HEK293 (cell line): ENCODE data around the gene PDLIM5.

Experiments used
- CTCF ChIA-PET: fragments of 350-600 bp; formaldehyde crosslinking; extraction: SDS; loops from one replicate; lab custom pipeline; 2021; ENCODE audit warnings: antibody characterized with exemption; lab: Yijun Ruan, JAX
- POLR2A ChIA-PET: fragments of 300-600 bp; formaldehyde crosslinking; extraction: SDS; loops from one replicate; lab custom pipeline; 2020; ENCODE audit warnings: antibody characterized with exemption, inconsistent platforms; lab: Yijun Ruan, JAX
- H3K27ac ChIP-seq: fragments of 200-500 bp; sonication (Bioruptor generic); 2 replicates; pipeline ENCODE4 v1.5.1; 2014; ENCODE audit warnings: low read depth, low read length, control low read depth, inconsistent platforms; ENCODE audit errors: extremely low read depth
- H3K36me3 ChIP-seq, 2 experiments: fragments of 200-500 bp in 1 of 2; sonication (Bioruptor generic) in 1 of 2; 1 replicate in 1 of 2; 2 replicates in 1 of 2; pipeline ENCODE4 v1.5.1; 2014 to 2017; ENCODE audit warnings: inconsistent platforms in 2 of 2, low read length in 2 of 2; ENCODE audit not compliant: control insufficient read depth in 2 of 2, insufficient read depth in 1 of 2
- H3K4me1 ChIP-seq: fragments of 200-500 bp; sonication (Bioruptor generic); 2 replicates; pipeline ENCODE4 v1.5.1; 2014; ENCODE audit warnings: mild to moderate bottlenecking, low read length, inconsistent platforms; ENCODE audit not compliant: control insufficient read depth, insufficient read depth
- H3K4me3 ChIP-seq: 2 replicates; pipeline ENCODE4 v1.5.1; 2011; ENCODE audit warnings: low read depth, mild to moderate bottlenecking, control low read depth, low read length, moderate library complexity
- H3K9me3 ChIP-seq: fragments of 200-500 bp; sonication (Bioruptor generic); 2 replicates; pipeline ENCODE4 v1.5.1; 2014; ENCODE audit warnings: low read depth, low read length, inconsistent platforms; ENCODE audit not compliant: control insufficient read depth, insufficient read depth
- BCL11B ChIP-seq: fragments of 450-650 bp; formaldehyde crosslinking; IDR thresholded peaks from 2 replicates; pipeline ENCODE4 v1.5.1; 2016; ENCODE audit warnings: low read depth, missing biosample characterization, missing genetic modification characterization
- HIC1 ChIP-seq: fragments of 450-650 bp; formaldehyde crosslinking; IDR thresholded peaks from 2 replicates; pipeline ENCODE4 v1.5.1; 2016; ENCODE audit warnings: missing biosample characterization, missing genetic modification characterization
- HOXD13 ChIP-seq: sonication (generic); formaldehyde crosslinking; IDR thresholded peaks from 2 replicates; pipeline ENCODE4 v1.8.0; 2022; ENCODE audit warnings: missing genetic modification reagents, borderline replicate concordance
- MYNN ChIP-seq: fragments of 450-650 bp; formaldehyde crosslinking; IDR thresholded peaks from 2 replicates; pipeline ENCODE4 v1.5.1; 2016; ENCODE audit warnings: missing biosample characterization, missing genetic modification characterization, borderline replicate concordance
- OVOL3 ChIP-seq: fragments of 450-650 bp; formaldehyde crosslinking; IDR thresholded peaks from 2 replicates; pipeline ENCODE4 v1.5.1; 2016; ENCODE audit warnings: missing biosample characterization, missing genetic modification characterization
- PRDM6 ChIP-seq: fragments of 450-650 bp; formaldehyde crosslinking; IDR thresholded peaks from 2 replicates; pipeline ENCODE4 v1.5.1; 2017; ENCODE audit warnings: missing biosample characterization, missing genetic modification characterization
- REPIN1 ChIP-seq: fragments of 450-650 bp; formaldehyde crosslinking; IDR thresholded peaks from 2 replicates; pipeline ENCODE4 v1.5.1; 2017; ENCODE audit warnings: missing biosample characterization, missing genetic modification characterization, low read depth
- SCRT1 ChIP-seq: fragments of 450-650 bp; formaldehyde crosslinking; IDR thresholded peaks from 2 replicates; pipeline ENCODE4 v1.5.1; 2016; ENCODE audit warnings: missing biosample characterization, missing genetic modification characterization, borderline replicate concordance
- YY1 ChIP-seq: fragments of 450-650 bp; formaldehyde crosslinking; IDR thresholded peaks from 2 replicates; pipeline ENCODE4 v1.5.1; 2018; ENCODE audit warnings: missing biosample characterization, missing genetic modification characterization
- ZFP37 ChIP-seq: fragments of 450-650 bp; formaldehyde crosslinking; IDR thresholded peaks from 2 replicates; pipeline ENCODE4 v1.5.1; 2016; ENCODE audit warnings: missing biosample characterization, missing genetic modification characterization
- ZNF146 ChIP-seq: fragments of 450-650 bp; formaldehyde crosslinking; IDR thresholded peaks from 2 replicates; pipeline ENCODE4 v1.5.1; 2016; ENCODE audit warnings: missing biosample characterization, missing genetic modification characterization
- ZNF157 ChIP-seq: fragments of 450-650 bp; formaldehyde crosslinking; IDR thresholded peaks from 2 replicates; pipeline ENCODE4 v1.5.1; 2016; ENCODE audit warnings: missing biosample characterization, missing genetic modification characterization
- ZNF366 ChIP-seq: fragments of 450-650 bp; formaldehyde crosslinking; conservative IDR thresholded peaks from 2 replicates; pipeline ENCODE4 v1.5.1; 2016; ENCODE audit warnings: missing biosample characterization, missing genetic modification characterization
- ZNF561 ChIP-seq: fragments of 450-650 bp; IDR thresholded peaks from 2 replicates; pipeline ENCODE4 v1.5.1; 2018; ENCODE audit warnings: missing biosample characterization, missing genetic modification characterization, borderline replicate concordance
- ZNF645 ChIP-seq: fragments of 450-650 bp; formaldehyde crosslinking; IDR thresholded peaks from 2 replicates; pipeline ENCODE4; 2016; ENCODE audit warnings: missing biosample characterization, missing genetic modification characterization
- ZNF776 ChIP-seq: fragments of 450-650 bp; formaldehyde crosslinking; IDR thresholded peaks from 2 replicates; pipeline ENCODE4 v1.5.0; 2017; ENCODE audit warnings: missing biosample characterization, missing genetic modification characterization, borderline replicate concordance
- ZSCAN23 ChIP-seq: fragments of 450-650 bp; formaldehyde crosslinking; IDR thresholded peaks from 2 replicates; pipeline ENCODE4 v1.5.1; 2016; ENCODE audit warnings: missing biosample characterization, missing genetic modification characterization
- ZSCAN30 ChIP-seq: fragments of 450-650 bp; IDR thresholded peaks from 2 replicates; pipeline ENCODE4 v1.5.1; 2018; ENCODE audit warnings: missing biosample characterization, mild to moderate bottlenecking, missing genetic modification characterization, moderate library complexity
- TF ChIP-seq, protein P1 (sequence below): fragments of 450-650 bp; formaldehyde crosslinking; IDR thresholded peaks from 2 replicates; pipeline ENCODE4 v1.5.1; 2016; ENCODE audit warnings: missing biosample characterization, missing genetic modification characterization, borderline replicate concordance

The PDLIM5 gene

DNA sequence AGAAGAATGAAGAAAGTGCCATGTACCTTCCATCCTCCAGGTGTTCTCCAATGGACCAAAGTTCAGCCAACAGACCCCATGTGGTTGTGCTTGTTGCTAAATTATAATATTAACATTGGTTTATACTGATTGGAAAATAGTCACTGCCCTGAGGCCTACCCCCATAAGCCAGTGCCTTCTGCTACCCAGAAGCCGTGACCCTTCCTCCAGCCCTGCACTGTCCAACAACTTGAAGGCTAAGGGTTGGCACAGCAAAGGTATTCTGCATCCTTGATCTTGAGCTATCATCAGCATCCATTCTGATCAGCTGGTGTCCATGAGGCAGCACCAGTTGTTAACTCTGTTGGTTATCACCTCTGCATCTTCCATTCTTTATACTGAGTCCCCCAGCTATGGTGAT lies 239.8 kb downstream of the PDLIM5 start:
- POLR2A ChIA-PET, result no interaction called here
- no peaks in the 10 kb centered on the region for H3K4me1 ChIP-seq
- H3K36me3 ChIP-seq, result no peaks in the 10 kb centered on the region
- no peak overlapping the region for H3K27ac ChIP-seq
- H3K9me3 ChIP-seq, result no peaks in the 10 kb centered on the region
- CTCF ChIA-PET, result no interaction called here
- TF ChIP-seq SCRT1 (tag by site-specific recombination) (no peak), ZNF366 (tag by site-specific recombination) (no peak), ZNF146 (tag by site-specific recombination) (no peak)
- H3K4me3 ChIP-seq, result no peak overlapping the region

- ChIA-PET POLR2A (no interaction called here), CTCF (no interaction called here)
- no peaks in the 10 kb centered on the region for H3K4me1 ChIP-seq
- no peak overlapping the region for H3K4me3 ChIP-seq
- TF ChIP-seq BCL11B (no peak), ZNF561 (no peak), ZNF146 (tag by site-specific recombination) (no peak), ZFP37 (tag by site-specific recombination) (no peak), ZSCAN23 (no peak), YY1 (tag by site-specific recombination) (no peak), ZSCAN30 (tag by site-specific recombination) (no peak), ZNF776 (tag by site-specific recombination) (no peak), PRDM6 (tag by site-specific recombination) (no peak), ZNF157 (tag by site-specific recombination) (no peak), REPIN1 (tag by site-specific recombination) (no peak), OVOL3 (tag by site-specific recombination) (no peak), HOXD13 (CRISPR knock-in tag) (no peak), HIC1 (tag by site-specific recombination) (no peak), ZNF645 (tag by site-specific recombination) (no peak), ZNF366 (tag by site-specific recombination) (no peak), MYNN (no peak)
- TF ChIP-seq, protein P1, sequence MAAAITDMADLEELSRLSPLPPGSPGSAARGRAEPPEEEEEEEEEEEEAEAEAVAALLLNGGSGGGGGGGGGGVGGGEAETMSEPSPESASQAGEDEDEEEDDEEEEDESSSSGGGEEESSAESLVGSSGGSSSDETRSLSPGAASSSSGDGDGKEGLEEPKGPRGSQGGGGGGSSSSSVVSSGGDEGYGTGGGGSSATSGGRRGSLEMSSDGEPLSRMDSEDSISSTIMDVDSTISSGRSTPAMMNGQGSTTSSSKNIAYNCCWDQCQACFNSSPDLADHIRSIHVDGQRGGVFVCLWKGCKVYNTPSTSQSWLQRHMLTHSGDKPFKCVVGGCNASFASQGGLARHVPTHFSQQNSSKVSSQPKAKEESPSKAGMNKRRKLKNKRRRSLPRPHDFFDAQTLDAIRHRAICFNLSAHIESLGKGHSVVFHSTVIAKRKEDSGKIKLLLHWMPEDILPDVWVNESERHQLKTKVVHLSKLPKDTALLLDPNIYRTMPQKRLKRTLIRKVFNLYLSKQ (tag by site-specific recombination), result no peak
- H3K9me3 ChIP-seq, result no peaks in the 10 kb centered on the region
- no peak overlapping the region for H3K27ac ChIP-seq
- H3K36me3 ChIP-seq, result no peaks in the 10 kb centered on the region
Observed at GRCh38 chr4:94695384-94695783, 243.6 kb downstream of the PDLIM5 start.
